DND-41 (cell line): Measurements from ENCODE around the gene MET.

ENCODE experiments used
- ATAC-seq: fragments of 200-7000 bp; cut with Tn5 transposase; 3 replicates; pipeline ENCODE4 v1.9.1; 2021; ENCODE audit warnings: low read depth; ENCODE audit not compliant: insufficient read depth
- DNase-seq: peaks from one replicate; pipeline ENCODE4 v3.0.0-alpha.2; 2020
- H2AFZ ChIP-seq: 2 replicates; pipeline ENCODE4 v1.6.0; 2012; ENCODE audit warnings: low read depth, low read length
- H3K27ac ChIP-seq: 2 replicates; pipeline ENCODE4 v1.5.1; 2012; ENCODE audit warnings: low read length, inconsistent platforms
- H3K27me3 ChIP-seq: fragments of 200-600 bp; sonication (generic); 2 replicates; pipeline ENCODE4 v1.6.0; 2012; ENCODE audit warnings: low read length, mild to moderate bottlenecking, inconsistent platforms; ENCODE audit not compliant: insufficient read depth, poor library complexity
- H3K36me3 ChIP-seq: 2 replicates; pipeline ENCODE4 v1.5.1; 2012; ENCODE audit warnings: low read length, inconsistent platforms; ENCODE audit not compliant: insufficient read depth
- H3K4me1 ChIP-seq: 2 replicates; pipeline ENCODE4 v1.5.1; 2012; ENCODE audit warnings: mild to moderate bottlenecking, low read length; ENCODE audit not compliant: insufficient read depth
- H3K4me2 ChIP-seq: 2 replicates; pipeline ENCODE4 v1.6.0; 2012; ENCODE audit warnings: mild to moderate bottlenecking, moderate library complexity, low read length, inconsistent platforms; ENCODE audit not compliant: insufficient read depth
- H3K4me3 ChIP-seq, 2 experiments: fragments of 200-600 bp in 1 of 2; shearing (Covaris generic) in 1 of 2; 2 replicates each; pipeline ENCODE4 v1.5.1; 2012 to 2016; ENCODE audit warnings: inconsistent platforms in 2 of 2, low read length in 2 of 2, mild to moderate bottlenecking in 2 of 2, low read depth in 1 of 2, moderate library complexity in 1 of 2
- H3K79me2 ChIP-seq: 2 replicates; pipeline ENCODE4 v1.6.0; 2012; ENCODE audit warnings: low read length, inconsistent platforms; ENCODE audit not compliant: insufficient read depth
- H3K9ac ChIP-seq: 2 replicates; pipeline ENCODE4 v1.6.0; 2012; ENCODE audit warnings: low read depth, mild to moderate bottlenecking, inconsistent platforms, low read length, moderate library complexity
- H3K9me3 ChIP-seq: 2 replicates; pipeline ENCODE4 v1.5.1; 2012; ENCODE audit warnings: low read length, moderate library complexity, mild to moderate bottlenecking, inconsistent platforms; ENCODE audit not compliant: insufficient read depth, severe bottlenecking
- H4K20me1 ChIP-seq: 2 replicates; pipeline ENCODE4 v1.6.0; 2012; ENCODE audit warnings: low read length; ENCODE audit not compliant: insufficient read depth
- CTCF ChIP-seq: IDR thresholded peaks from 2 replicates; pipeline ENCODE4 v1.5.1; 2012; ENCODE audit warnings: borderline replicate concordance, low read length, moderate library complexity, mild to moderate bottlenecking; ENCODE audit not compliant: poor library complexity, severe bottlenecking; ENCODE audit errors: extremely low read depth
- EZH2 ChIP-seq: IDR thresholded peaks from 3 replicates; pipeline ENCODE4 v1.6.1; 2012; ENCODE audit warnings: borderline replicate concordance, low read depth, mild to moderate bottlenecking, moderate library complexity, low read length, inconsistent platforms; ENCODE audit not compliant: severe bottlenecking

MET gene

GRCh38 chr7:116834815-116835504, 163.0 kb downstream of the MET start:
- H3K79me2 ChIP-seq: no peaks in the 10 kb centered on the region
- H4K20me1 ChIP-seq: no peaks in the 10 kb centered on the region
- no peak overlapping the region for H3K4me3 ChIP-seq
- no peak overlapping the region for H3K27ac ChIP-seq
- no peak overlapping the region for H2AFZ ChIP-seq
- no peaks in the 10 kb centered on the region for H3K36me3 ChIP-seq
- no peaks in the 10 kb centered on the region for H3K4me1 ChIP-seq
- DNase-seq (no peak), ATAC-seq (no peak)
- no peak overlapping the region for H3K4me2 ChIP-seq
- peaks cover 8% of the 10 kb centered on the region for H3K27me3 ChIP-seq
- no peaks in the 10 kb centered on the region for H3K9me3 ChIP-seq
- H3K9ac ChIP-seq: no peak overlapping the region
- TF ChIP-seq CTCF: no peak
- no peak for TF ChIP-seq EZH2

- Histone ChIP-seq H3K9me3 (no peaks in the 10 kb centered on the region), H3K36me3 (no peaks in the 10 kb centered on the region), H4K20me1 (no peaks in the 10 kb centered on the region), H3K27me3 (peaks cover 8% of the 10 kb centered on the region), H3K4me3 (no peak overlapping the region), H3K4me2 (no peak overlapping the region), H3K4me1 (no peaks in the 10 kb centered on the region), H3K27ac (no peak overlapping the region), H2AFZ (no peak overlapping the region), H3K79me2 (no peaks in the 10 kb centered on the region), H3K9ac (no peak overlapping the region)
- TF ChIP-seq CTCF (no peak), EZH2 (no peak)
- ATAC-seq: no peak
- no peak for DNase-seq
These were observed 164.1 kb downstream of the MET start for GRCh38 chr7:116836048-116836447.

GRCh38 chr7:116836911-116837310, 164.9 kb downstream of the MET start:
- ATAC-seq (no peak), DNase-seq (no peak)
- Histone ChIP-seq H3K9ac (no peak overlapping the region), H4K20me1 (no peaks in the 10 kb centered on the region), H3K27ac (no peak overlapping the region), H3K4me3 (no peak overlapping the region), H2AFZ (no peak overlapping the region), H3K79me2 (no peaks in the 10 kb centered on the region), H3K4me2 (no peak overlapping the region), H3K27me3 (peaks cover 8% of the 10 kb centered on the region), H3K36me3 (no peaks in the 10 kb centered on the region), H3K9me3 (no peaks in the 10 kb centered on the region), H3K4me1 (no peaks in the 10 kb centered on the region)
- TF ChIP-seq CTCF: no peak
- TF ChIP-seq EZH2: no peak

- Histone ChIP-seq H3K4me1 (no peaks in the 10 kb centered on the region), H3K4me2 (no peak overlapping the region), H3K9ac (no peak overlapping the region), H3K27ac (no peak overlapping the region), H3K27me3 (peaks cover 12% of the 10 kb centered on the region), H3K79me2 (no peaks in the 10 kb centered on the region), H4K20me1 (no peaks in the 10 kb centered on the region), H3K36me3 (no peaks in the 10 kb centered on the region), H2AFZ (no peak overlapping the region), H3K4me3 (no peak overlapping the region), H3K9me3 (no peaks in the 10 kb centered on the region)
- no peak for ATAC-seq
- DNase-seq: no peak
- no peak for TF ChIP-seq CTCF
- no peak for TF ChIP-seq EZH2
These were observed 165.6 kb downstream of the MET start for GRCh38 chr7:116837586-116837985.
